Right lobe of liver (tissue), 6 donors: ENCODE data around the gene CDH13. TPM values are rescaled to one million over a fixed set of nuclear protein-coding genes. Genes with fewer than 3 reads are reported as not detected.

Experiments
- ATAC-seq, 4 donors: fragments of 200-7000 bp; cut with Tn5 transposase; one replicate each; pipeline ENCODE4 v1.9.1; 2020; ENCODE audit warnings: mild to moderate bottlenecking in 4 of 4, moderate library complexity in 4 of 4
- DNase-seq, 3 donors: peaks; one replicate each; pipeline ENCODE4 v3.0.0-alpha.2; 2020
- H3K27ac ChIP-seq, 3 donors: fragments of 200-600 bp; one replicate each; pipeline ENCODE4 v1.8.0; 2022
- H3K27me3 ChIP-seq, 2 donors: fragments of 200-600 bp; one replicate each; pipeline ENCODE4 v1.8.0; 2022
- H3K36me3 ChIP-seq, 4 donors: fragments of 200-600 bp; sonication (generic) in 1 of 4; one replicate each; pipeline versions ENCODE4 v1.5.1 to v1.8.0; 2017 to 2022; ENCODE audit warnings: control low read depth in 1 of 4
- H3K4me1 ChIP-seq, 4 donors: fragments of 200-600 bp; sonication (generic) in 1 of 4; one replicate each; pipeline versions ENCODE4 v1.5.1 to v1.8.0; 2017 to 2022; ENCODE audit warnings: control low read depth in 1 of 4
- H3K4me3 ChIP-seq, 3 donors: fragments of 200-600 bp; one replicate each; pipeline ENCODE4 v1.8.0; 2022
- H3K9me3 ChIP-seq, 4 donors: fragments of 200-600 bp; sonication (generic) in 1 of 4; one replicate each; pipeline versions ENCODE4 v1.5.1 to v1.8.0; 2017 to 2022; ENCODE audit warnings: control low read depth in 1 of 4
- CTCF ChIP-seq, 4 donors: fragments of 200-600 bp in 3 of 4; fragments of 450-650 bp in 1 of 4; IDR thresholded peaks; one replicate each; pipeline versions ENCODE4 v1.5.1 to v1.8.0; 2016 to 2022; ENCODE audit warnings: antibody characterized with exemption in 4 of 4, mild to moderate bottlenecking in 2 of 4
- POLR2A ChIP-seq: fragments of 450-650 bp; IDR thresholded peaks from one replicate; pipeline ENCODE4 v1.6.1; 2017; ENCODE audit warnings: antibody characterized with exemption, mild to moderate bottlenecking
- WGBS: methylation state at CpG from one replicate; pipeline ENCODE4 v1.1.6; 2018; ENCODE audit warnings: low coverage, low lambda C conversion rate; ENCODE audit not compliant: insufficient coverage; ENCODE audit errors: missing lambda C conversion rate; 5-methylcytosine and 5-hydroxymethylcytosine counted together
- intact Hi-C, 2 donors: fragments of 100-400 bp; cut with DNase I; formaldehyde crosslinking; loops; one replicate each; pipeline versions ENCODE4 v1.11.2 to v1.14.1; 2022
- total RNA-seq, 6 experiments: library from RNA; depleted of rRNA in 2 of 6; stranded (reverse); fragments of >200 nt in 2 of 6; fragmentation: NEBNext Ultra II Directional in 3 of 6; extraction: Animal tissue kit (Norgen Biotek cat#: 25700) in 3 of 6; gene quantifications; one replicate each; pipeline versions ENCODE4 v1.1.0 to v1.2.4, GENCODE V29; 2016 to 2023
- donor health status: DM: no; HTN: yes; CAD: no.
- donor health status: DM: no; HTN: no; CAD: no.
- donor health status: DM: no; HTN: no; CAD: no.
- donor health status: DM: no; HTN: yes; CAD: no.
- donor health status: DM: no; HTN: yes; CAD: no.

CDH13 gene
- total RNA-seq, 6 experiments from 2014 or later = 0.13 to 4.6 (median 0.49) TPM

GRCh38 chr16:82625066-82625968 lies 1.5 kb upstream of the CDH13 start:
- peaks cover 0 to 5% of the 10 kb centered on the region in 2 donors for H3K27me3 ChIP-seq
- intact Hi-C loops = no loop called here
- TF ChIP-seq POLR2A = no peak
- no peak for TF ChIP-seq CTCF (IDR thresholded peaks at IDR 0.05)
- H3K36me3 ChIP-seq = no peaks in the 10 kb centered on the region
- H3K4me3 ChIP-seq = no peak overlapping the region
- H3K4me1 ChIP-seq = no peaks in the 10 kb centered on the region
- DNase-seq = no peak
- H3K27ac ChIP-seq = no peak overlapping the region
- H3K9me3 ChIP-seq = no peaks in the 10 kb centered on the region
- ATAC-seq = no peak
- WGBS = 30% methylated on average over 7 of the region's 8 CpGs

DNA sequence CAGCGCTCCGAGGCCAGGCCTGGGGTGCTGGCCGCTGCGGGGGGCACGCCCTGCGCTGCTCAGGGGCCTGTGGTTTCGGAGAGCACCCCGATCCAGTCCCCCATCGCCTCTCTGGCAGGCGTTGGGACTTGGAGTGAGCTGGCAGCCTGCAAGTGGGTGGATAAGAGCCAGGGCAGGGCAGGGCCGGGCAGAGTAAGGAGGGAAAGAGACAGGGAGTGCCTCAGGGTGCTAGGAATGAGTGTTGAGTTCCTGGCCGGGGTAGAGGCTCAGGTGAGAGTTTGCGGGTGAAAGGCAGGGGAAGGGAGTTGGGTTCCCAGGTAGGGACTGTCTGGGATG lies 1.3 kb downstream of the CDH13 start:
- Histone ChIP-seq H3K36me3 (no peaks in the 10 kb centered on the region), H3K27ac (no peak overlapping the region), H3K27me3 (peaks cover 0 to 5% of the 10 kb centered on the region in 2 donors), H3K9me3 (no peaks in the 10 kb centered on the region), H3K4me3 (peak overlapping the region in 2 of 3 donors; percentile 21 to 26), H3K4me1 (no peaks in the 10 kb centered on the region)
- TF ChIP-seq POLR2A = no peak
- intact Hi-C loops = no loop called here
- 10% methylated on average over 13 of the region's 13 CpGs for WGBS
- DNase-seq (no peak), ATAC-seq (peak in 1 of 4 donors; percentile 35)

GRCh38 chr16:82628711-82629110 lies 1.9 kb downstream of the CDH13 start:
- Histone ChIP-seq H3K27me3 (peaks cover 0 to 5% of the 10 kb centered on the region in 2 donors), H3K36me3 (no peaks in the 10 kb centered on the region), H3K4me1 (no peaks in the 10 kb centered on the region), H3K27ac (no peak overlapping the region), H3K9me3 (no peaks in the 10 kb centered on the region), H3K4me3 (no peak overlapping the region)
- 38% methylated on average over 2 of the region's 3 CpGs for whole genome bisulfite sequencing
- intact Hi-C loops = no loop called here
- ATAC-seq = peak in 1 of 4 donors; percentile 5
- TF ChIP-seq POLR2A (no peak), CTCF (IDR thresholded peaks at IDR 0.05) (no peak)
- no peak for DNase-seq

DNA sequence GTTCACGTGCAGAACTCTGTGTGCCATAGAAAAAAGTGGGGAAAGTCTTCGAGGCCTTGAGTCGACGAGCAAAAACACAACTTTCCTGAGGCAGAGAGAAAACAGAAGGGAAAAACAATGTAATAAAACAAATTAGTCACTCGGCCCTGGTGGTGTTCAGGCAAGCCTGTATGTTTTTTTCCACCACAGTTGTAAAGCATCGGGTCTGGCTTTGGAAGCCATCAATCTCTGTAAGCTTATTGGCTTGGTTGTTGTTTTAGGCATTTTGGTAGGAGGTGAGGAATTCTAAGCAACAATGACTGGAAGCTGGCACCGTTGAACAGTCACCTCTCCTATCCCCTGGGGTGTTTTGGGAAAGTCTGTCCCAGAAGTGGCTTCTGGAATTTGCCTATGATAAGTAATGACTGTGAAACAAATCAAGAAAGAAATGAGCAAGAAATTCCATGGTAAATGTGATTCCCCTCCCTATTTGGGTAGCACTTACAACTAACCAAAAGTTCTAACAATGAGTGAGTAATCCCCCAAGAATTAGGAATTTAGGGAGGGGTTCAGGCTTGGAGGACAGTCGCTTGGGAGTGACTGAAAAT lies 2.8 kb downstream of the CDH13 start:
- 30% methylated on average over 8 of the region's 8 CpGs for WGBS

More for the DNA sequence above, 2.8 kb downstream of the CDH13 start:
- intact Hi-C loops = no loop called here
- DNase-seq (no peak), ATAC-seq (no peak)
- H3K27ac ChIP-seq = no peak overlapping the region
- H3K4me1 ChIP-seq = no peaks in the 10 kb centered on the region
- no peak overlapping the region for H3K4me3 ChIP-seq
- H3K36me3 ChIP-seq = no peaks in the 10 kb centered on the region
- H3K9me3 ChIP-seq = no peaks in the 10 kb centered on the region
- peaks cover 0 to 5% of the 10 kb centered on the region in 2 donors for H3K27me3 ChIP-seq
- TF ChIP-seq POLR2A (no peak), CTCF (IDR thresholded peaks at IDR 0.05) (no peak)
